Heart right ventricle (tissue), 16 donors: ENCODE data around the gene PRTFDC1. TPM values are rescaled to one million over a fixed set of nuclear protein-coding genes. Genes with fewer than 3 reads are reported as not detected.

Experiments
- ATAC-seq, 8 donors: fragments of 200-7000 bp; cut with Tn5 transposase; one replicate each; pipeline ENCODE4 v1.9.1; 2020; ENCODE audit warnings: mild to moderate bottlenecking in 8 of 8, moderate library complexity in 8 of 8, moderate number of reproducible peaks in 1 of 8
- DNase-seq, 2 donors: peaks; one replicate each; pipeline ENCODE4 v3.0.0-alpha.2; 2020
- H3K27ac ChIP-seq, 10 donors: fragments of 200-600 bp; sonication (generic) in 2 of 10; one replicate each; pipeline versions ENCODE4 v1.5.0 to v1.8.0; 2020 to 2022; ENCODE audit warnings: mild to moderate bottlenecking in 3 of 10
- H3K27me3 ChIP-seq, 7 donors: fragments of 200-600 bp; one replicate each; pipeline ENCODE4 v1.8.0; 2021 to 2022; ENCODE audit warnings: mild to moderate bottlenecking in 2 of 7
- H3K36me3 ChIP-seq, 9 donors: fragments of 200-600 bp; sonication (generic) in 1 of 9; one replicate each; pipeline versions ENCODE4 v1.5.0 to v1.8.0; 2020 to 2022; ENCODE audit warnings: mild to moderate bottlenecking in 2 of 9
- H3K4me1 ChIP-seq, 9 donors: fragments of 200-600 bp; sonication (generic) in 1 of 9; one replicate each; pipeline versions ENCODE4 v1.5.0 to v1.8.0; 2020 to 2022; ENCODE audit warnings: mild to moderate bottlenecking in 4 of 9
- H3K4me3 ChIP-seq, 10 donors: fragments of 200-600 bp; sonication (generic) in 2 of 10; one replicate each; pipeline versions ENCODE4 v1.5.0 to v1.8.0; 2020 to 2022; ENCODE audit warnings: mild to moderate bottlenecking in 7 of 10, moderate library complexity in 2 of 10
- H3K9me3 ChIP-seq, 11 donors: fragments of 200-600 bp in 10 of 11; sonication (generic) in 2 of 11; one replicate each; pipeline versions ENCODE4 v1.5.0 to v1.8.0; 2013 to 2022; ENCODE audit warnings: mild to moderate bottlenecking in 2 of 11, control low read depth in 1 of 11, moderate library complexity in 1 of 11
- WGBS, 2 donors: extraction: QIAGEN DNeasy Blood & Tissue Kit; methylation state at CpG; one replicate each; pipeline ENCODE4 v1.1.7; 2013; ENCODE audit warnings: inconsistent platforms in 1 of 2; 5-methylcytosine and 5-hydroxymethylcytosine counted together
- intact Hi-C, 10 donors: fragments of 100-400 bp; cut with DNase I; formaldehyde crosslinking; loops; one replicate each; pipeline versions ENCODE4 v1.11.1 to v1.14.2; 2022
- polyA plus RNA-seq, 2 donors: library from polyadenylated mRNA; stranded (reverse); fragments of 200-250 nt; gene quantifications; one replicate each; pipeline ENCODE4 v1.2.3, GENCODE V29; 2013
- total RNA-seq, 10 donors: library from RNA; stranded (reverse); fragmentation: NEBNext Ultra II Directional in 3 of 10; extraction: Animal tissue kit (Norgen Biotek cat#: 25700) in 3 of 10; gene quantifications; one replicate each; pipeline versions ENCODE4 v1.2.1 to v1.2.4, GENCODE V29; 2021 to 2023
- TF ChIP-seq, protein P1 (sequence below), 9 donors: fragments of 200-600 bp; sonication (generic) in 2 of 9; IDR thresholded peaks; one replicate each; pipeline versions ENCODE4 v1.5.0 to v1.8.0; 2021 to 2022; ENCODE audit warnings: antibody characterized with exemption in 9 of 9, mild to moderate bottlenecking in 5 of 9, moderate library complexity in 1 of 9
- donor health status: Arrhythmogenic right ventricular cardiomyopathy.
- donor health status: ischemic (EF 13 %, LVEDD 7.1; RV severe dilation, severe dysfunction).
- donor health status: healthy with polysubstance abuse.
- donor health status: DM: no; HTN: yes; CAD: no.
- donor health status: DM: no; HTN: no; CAD: no.
- donor health status: ischemic (EF 25% LVEDD 6.9; RV normal size, moderate dysfunction).
- donor health status: ischemic (EF 25% LVEDD 5.7; RV mildly dilated, moderate dysfunction).
- donor health status: healthy.
- donor health status: DM: yes; HTN: yes; CAD: no.
- donor health status: Ischemic cardiomyopathy.
- donor health status: ischemic (EF 35%, LVEDD 5.7; RV mildly dilated, moderate dysfunction).
- donor health status: nonischemic (EF 11% LVEDD 7.7; RV severe dilation, severe dysfunction).
- donor health status: DM: yes; HTN: yes; CAD: no.
- donor health status: PGD.
- donor health status: ischemic (EF 29% LVEDD 5.4; RV normal size, mild dysfunction).
- donor health status: nonischemic (EF 23%, LVEDD 6.1; RV moderate dilation, normal function).

Gene PRTFDC1
- total and polyA plus RNA-seq, 12 donors: 2.5 to 11.4 (median 5.0) TPM

GRCh38 chr10:24984906-24985305, 32.5 kb upstream of the PRTFDC1 start:
- no peaks in the 10 kb centered on the region for H3K36me3 ChIP-seq
- intact Hi-C loops: loop anchor here in 8 of 10 donors (5.0 to 10.0 kb wide), 5 partner anchors 260 to 353 kb away; partner anchors contain the start of gene ARHGAP21 (in 4 of the 8)
- no peak for ATAC-seq
- DNase-seq: no peak
- 41 to 45% methylated on average over 3 of the region's 3 CpGs for WGBS, 2 donors
- H3K9me3 ChIP-seq: peaks cover 0 to 4% (median 0%) of the 10 kb centered on the region in 11 donors
- no peak overlapping the region for H3K4me3 ChIP-seq
- no peak overlapping the region for H3K27ac ChIP-seq
- H3K4me1 ChIP-seq: peaks cover 0 to 33% (median 15%) of the 10 kb centered on the region in 9 donors
- H3K27me3 ChIP-seq: no peaks in the 10 kb centered on the region
- TF ChIP-seq, protein P1, sequence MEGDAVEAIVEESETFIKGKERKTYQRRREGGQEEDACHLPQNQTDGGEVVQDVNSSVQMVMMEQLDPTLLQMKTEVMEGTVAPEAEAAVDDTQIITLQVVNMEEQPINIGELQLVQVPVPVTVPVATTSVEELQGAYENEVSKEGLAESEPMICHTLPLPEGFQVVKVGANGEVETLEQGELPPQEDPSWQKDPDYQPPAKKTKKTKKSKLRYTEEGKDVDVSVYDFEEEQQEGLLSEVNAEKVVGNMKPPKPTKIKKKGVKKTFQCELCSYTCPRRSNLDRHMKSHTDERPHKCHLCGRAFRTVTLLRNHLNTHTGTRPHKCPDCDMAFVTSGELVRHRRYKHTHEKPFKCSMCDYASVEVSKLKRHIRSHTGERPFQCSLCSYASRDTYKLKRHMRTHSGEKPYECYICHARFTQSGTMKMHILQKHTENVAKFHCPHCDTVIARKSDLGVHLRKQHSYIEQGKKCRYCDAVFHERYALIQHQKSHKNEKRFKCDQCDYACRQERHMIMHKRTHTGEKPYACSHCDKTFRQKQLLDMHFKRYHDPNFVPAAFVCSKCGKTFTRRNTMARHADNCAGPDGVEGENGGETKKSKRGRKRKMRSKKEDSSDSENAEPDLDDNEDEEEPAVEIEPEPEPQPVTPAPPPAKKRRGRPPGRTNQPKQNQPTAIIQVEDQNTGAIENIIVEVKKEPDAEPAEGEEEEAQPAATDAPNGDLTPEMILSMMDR (IDR thresholded peaks at IDR 0.05): no peak

DNA sequence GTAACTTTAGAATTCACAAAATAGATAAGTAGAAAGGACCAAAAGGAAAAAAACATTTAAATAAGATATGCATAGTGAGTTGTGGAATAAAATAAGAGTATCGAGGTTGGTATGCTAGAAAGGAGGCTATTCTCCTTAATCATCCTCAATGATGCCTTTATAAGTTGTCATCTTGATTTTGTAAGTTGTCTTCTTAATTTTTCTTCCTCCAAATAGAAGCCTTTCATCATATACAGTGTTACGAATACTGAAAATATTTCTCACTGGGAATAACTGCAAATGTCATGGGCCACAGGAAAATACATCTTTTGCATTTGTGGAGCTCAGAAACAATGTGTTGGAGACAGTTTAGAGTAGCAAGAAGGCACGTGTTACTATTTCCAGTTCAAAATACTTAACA, 31.5 kb upstream of the PRTFDC1 start:
- H3K4me3 ChIP-seq: no peak overlapping the region
- H3K27ac ChIP-seq: no peak overlapping the region
- 53 to 63% methylated on average over 3 of the region's 3 CpGs for WGBS, 2 donors
- intact Hi-C loops: loop anchor here in 7 of 10 donors (5.0 to 10.0 kb wide), 4 partner anchors 259 to 352 kb away; partner anchors contain the start of gene ARHGAP21 (in 4 of the 7)
- no peak for ATAC-seq
- H3K4me1 ChIP-seq: peaks cover 0 to 33% (median 15%) of the 10 kb centered on the region in 9 donors
- H3K27me3 ChIP-seq: no peaks in the 10 kb centered on the region
- no peaks in the 10 kb centered on the region for H3K36me3 ChIP-seq
- TF ChIP-seq, protein P1 (IDR thresholded peaks at IDR 0.05): no peak
- peaks cover 0 to 4% (median 0%) of the 10 kb centered on the region in 11 donors for H3K9me3 ChIP-seq
- DNase-seq: no peak

DNA sequence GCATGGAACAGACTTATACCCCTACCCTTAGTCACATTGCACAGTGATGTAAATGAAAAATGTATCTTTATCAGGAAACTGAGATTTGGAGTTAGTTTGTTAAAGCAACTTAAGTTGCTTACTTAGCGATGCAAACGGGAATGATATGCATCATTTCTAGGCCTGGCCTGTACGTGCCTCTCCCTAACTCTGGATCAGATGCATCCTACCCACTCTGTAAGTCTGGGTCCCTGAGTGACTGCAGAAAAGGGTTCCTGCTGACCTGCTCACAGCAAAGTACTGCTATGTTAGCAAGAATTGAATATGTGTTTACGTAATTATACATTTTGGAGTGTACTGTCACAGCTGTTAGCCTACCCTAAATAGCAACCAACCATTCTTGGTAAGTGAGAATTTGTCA, 30.7 kb upstream of the PRTFDC1 start:
- Histone ChIP-seq H3K27ac (no peak overlapping the region), H3K36me3 (no peaks in the 10 kb centered on the region), H3K4me1 (peaks cover 0 to 35% (median 14%) of the 10 kb centered on the region in 9 donors), H3K27me3 (no peaks in the 10 kb centered on the region), H3K9me3 (peaks cover 0 to 4% (median 0%) of the 10 kb centered on the region in 11 donors), H3K4me3 (no peak overlapping the region)
- intact Hi-C loops: loop anchor here in 7 of 10 donors (5.0 to 10.0 kb wide), 4 partner anchors 258 to 351 kb away; partner anchors contain the start of gene ARHGAP21 (in 4 of the 7)
- ATAC-seq: no peak
- TF ChIP-seq, protein P1 (IDR thresholded peaks at IDR 0.05): no peak
- 97 to 98% methylated on average over 4 of the region's 4 CpGs for WGBS, 2 donors
- no peak for DNase-seq

DNA sequence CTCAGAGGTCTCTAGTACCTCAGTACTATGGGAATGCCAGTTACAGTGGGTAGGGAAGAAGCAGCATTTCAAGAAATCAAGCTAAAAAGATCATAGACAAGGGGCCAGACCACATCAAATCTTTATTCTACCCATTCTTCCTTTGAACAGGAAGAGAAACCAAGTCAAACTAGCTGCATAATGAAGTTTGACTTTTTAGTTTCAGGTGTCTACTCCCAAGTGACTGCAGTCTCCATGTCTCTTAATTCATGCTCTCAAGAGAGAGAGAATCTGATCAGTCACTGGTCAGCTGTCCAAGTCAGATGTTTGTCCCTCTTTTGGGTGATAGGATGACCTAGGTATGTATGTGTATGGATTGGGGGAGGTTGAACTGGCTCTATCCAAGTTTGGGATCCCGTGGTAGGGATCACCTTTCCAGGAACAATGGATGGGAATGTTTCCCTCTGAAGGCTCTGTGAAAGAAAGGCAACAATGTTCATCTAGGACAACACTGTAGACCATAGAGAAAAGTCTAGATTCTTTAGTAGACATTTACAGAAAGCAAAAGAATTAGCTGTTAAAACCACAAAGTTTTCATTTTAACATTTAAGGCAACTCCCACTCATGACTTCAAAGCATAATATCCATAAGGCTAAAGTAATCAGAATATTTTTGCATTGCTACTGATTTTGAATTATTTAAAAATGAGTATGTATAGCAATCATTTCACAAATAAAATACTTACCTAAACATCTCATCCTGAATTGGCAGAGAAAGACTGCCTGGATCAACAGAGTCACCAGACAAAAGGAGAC, 30.1 kb upstream of the PRTFDC1 start:
- intact Hi-C loops: loop anchor here in 7 of 10 donors (5.0 to 10.0 kb wide), 4 partner anchors 258 to 350 kb away; partner anchors contain the start of gene ARHGAP21 (in 4 of the 7)
- no peaks in the 10 kb centered on the region for H3K27me3 ChIP-seq
- H3K27ac ChIP-seq: peak overlapping the region in 2 of 10 donors; percentile 45 to 69
- 93% methylated on average over 1 of the region's 1 CpG for WGBS, 2 donors
- TF ChIP-seq, protein P1 (IDR thresholded peaks at IDR 0.05): no peak
- H3K36me3 ChIP-seq: no peaks in the 10 kb centered on the region
- peaks cover 0 to 4% (median 0%) of the 10 kb centered on the region in 11 donors for H3K9me3 ChIP-seq
- no peak for DNase-seq
- ATAC-seq: no peak
- no peak overlapping the region for H3K4me3 ChIP-seq
- H3K4me1 ChIP-seq: peaks cover 0 to 38% (median 15%) of the 10 kb centered on the region in 9 donors
